HepG2 (cell line): Measurements from ENCODE around the gene FNDC3B. TPM values are rescaled to one million over a fixed set of nuclear protein-coding genes. Genes with fewer than 3 reads are reported as not detected.

Experiments
- ATAC-seq: fragments of 200-7000 bp; cut with Tn5 transposase; 3 replicates; pipeline ENCODE4 v1.9.1; 2020; ENCODE audit warnings: mild to moderate bottlenecking, moderate library complexity
- BruUV-seq: library from RNA; stranded (reverse); fragments of 400-500 nt; replicated peaks from 2 replicates; lab custom pipeline; 2021; lab: Mats Ljungman, UMichigan
- CTCF ChIA-PET: fragments of 300-600 bp; formaldehyde crosslinking; extraction: SDS; loops from one replicate; lab custom pipeline; 2021; ENCODE audit warnings: low total read pairs, inconsistent platforms, low intra/inter-chr PET ratio; lab: Yijun Ruan, JAX
- POLR2A ChIA-PET: fragments of 350-600 bp; sonication (Branson Sonifier 250); formaldehyde crosslinking; loops from one replicate; lab custom pipeline; 2020; ENCODE audit warnings: antibody characterized with exemption, inconsistent platforms; lab: Yijun Ruan, JAX
- DNase-seq: peaks from one replicate; pipeline ENCODE4 v3.0.0-alpha.2; 2015; ENCODE audit warnings: low spot score
- FAIRE-seq: peaks from 3 replicates; lab custom pipeline; 2011; peaks lifted over from hg19 to GRCh38; lab: Jason Lieb, UNC
- H2AFZ ChIP-seq: one replicate; pipeline ENCODE4 v1.6.1; 2011; ENCODE audit warnings: low read length, inconsistent platforms
- H3K27ac ChIP-seq: fragments of 300-600 bp; 3 replicates; pipeline ENCODE4 v1.8.0; 2011; ENCODE audit warnings: mixed run types, mild to moderate bottlenecking, mixed read lengths, low read length, inconsistent platforms; ENCODE audit not compliant: insufficient read depth; ENCODE audit errors: extremely low read length
- H3K27me3 ChIP-seq, 2 experiments: fragments of 200-600 bp in 1 of 2; 2 replicates in 1 of 2; 3 replicates in 1 of 2; pipeline versions ENCODE4 v1.6.0 to v1.8.0; 2011; ENCODE audit warnings: low read length in 2 of 2, mild to moderate bottlenecking in 2 of 2, moderate library complexity in 2 of 2, inconsistent platforms in 1 of 2; ENCODE audit not compliant: insufficient read depth in 2 of 2, control insufficient read depth in 1 of 2
- H3K36me3 ChIP-seq, 2 experiments: fragments of 200-600 bp in 1 of 2; replicated peaks in 1 of 2; 2 replicates in 1 of 2; 3 replicates in 1 of 2; pipeline versions ENCODE4 v1.5.1 to v1.8.0; 2011; ENCODE audit warnings: low read length in 2 of 2, inconsistent platforms in 1 of 2; ENCODE audit not compliant: insufficient read depth in 2 of 2, control insufficient read depth in 1 of 2
- H3K4me1 ChIP-seq: 2 replicates; pipeline ENCODE4 v1.5.1; 2012; ENCODE audit warnings: low read length, inconsistent platforms; ENCODE audit not compliant: insufficient read depth
- H3K4me2 ChIP-seq: 2 replicates; pipeline ENCODE4 v1.6.0; 2011; ENCODE audit warnings: low read depth, low read length, inconsistent platforms
- H3K4me3 ChIP-seq, 3 experiments: fragments of 200-600 bp in 1 of 3; sonication (generic), shearing (Covaris generic) in 1 of 3; replicated peaks in 1 of 3; 2 replicates each; pipeline ENCODE4 v1.5.1; 2011 to 2016; ENCODE audit warnings: low read length in 3 of 3, inconsistent platforms in 2 of 3, low read depth in 2 of 3, mild to moderate bottlenecking in 2 of 3, control low read depth in 1 of 3, mixed read lengths in 1 of 3; ENCODE audit not compliant: insufficient read depth in 1 of 3
- H3K79me2 ChIP-seq: one replicate; pipeline ENCODE4 v1.6.1; 2011; ENCODE audit warnings: low read length, inconsistent platforms; ENCODE audit not compliant: insufficient read depth
- H3K9ac ChIP-seq: 2 replicates; pipeline ENCODE4 v1.6.0; 2011; ENCODE audit warnings: mild to moderate bottlenecking, low read depth, low read length, inconsistent platforms; ENCODE audit not compliant: insufficient read depth
- H3K9me3 ChIP-seq: 2 replicates; pipeline ENCODE4 v1.5.1; 2012; ENCODE audit warnings: mild to moderate bottlenecking, low read length
- H4K20me1 ChIP-seq: 2 replicates; pipeline ENCODE4 v1.6.0; 2011; ENCODE audit warnings: inconsistent platforms, mild to moderate bottlenecking, low read length, moderate library complexity; ENCODE audit not compliant: insufficient read depth
- RBM22 ChIP-seq: fragments of 200-400 bp; formaldehyde crosslinking; optimal IDR thresholded peaks from 2 replicates; pipeline ENCODE3; 2017; ENCODE audit warnings: mild to moderate bottlenecking, low read length, moderate library complexity
- SAP130 ChIP-seq: IDR thresholded peaks from 2 replicates; pipeline ENCODE4 v1.6.1; 2016; ENCODE audit warnings: low read depth
- ZNF121 ChIP-seq: sonication (generic); formaldehyde crosslinking; IDR thresholded peaks from 2 replicates; pipeline ENCODE4 v1.5.0; 2020; ENCODE audit warnings: mild to moderate bottlenecking, missing genetic modification reagents
- WGBS: methylation state at CpG from one replicate; pipeline ENCODE4 v1.1.6; 2017; ENCODE audit warnings: low lambda C conversion rate; 5-methylcytosine and 5-hydroxymethylcytosine counted together
- in situ Hi-C: cut with HindIII; loops from 2 replicates; pipeline ENCODE4 v1.10.0; 2017; ENCODE audit warnings: low pct_unique_long_range_greater_than_20kb; ENCODE audit not compliant: extremely low pct_ligation_motif_present
- intact Hi-C: fragments of 100-400 bp; cut with micrococcal nuclease; formaldehyde crosslinking; loops from one replicate; pipeline ENCODE4 v1.10.0; 2022; ENCODE audit not compliant: unreplicated experiment
- polyA plus RNA-seq, 8 experiments: library from polyadenylated mRNA; depleted of rRNA in 3 of 8; stranded (reverse) in 7 of 8; unstranded in 1 of 8; fragments of >200 nt; fragmentation: Illumina TruSeq in 4 of 8; extraction: Trizol in 4 of 8; gene quantifications; 2 replicates each; pipeline versions ENCODE4 v1.2.1 to v1.2.3, GENCODE V29; 2011 to 2016; ENCODE audit warnings: low read depth in 4 of 8, missing spikeins in 1 of 8, mixed read lengths in 1 of 8; ENCODE audit not compliant: insufficient read depth in 1 of 8
- total RNA-seq, 5 experiments: library from RNA; depleted of rRNA; stranded (reverse); fragments of >200 nt; fragmentation: Illumina TruSeq; extraction: Trizol; gene quantifications; 2 replicates each; pipeline ENCODE4 v1.2.3, GENCODE V29; 2016; ENCODE audit warnings: low read depth in 1 of 5
- TF ChIP-seq, protein P1 (sequence below): sonication (generic); formaldehyde crosslinking; IDR thresholded peaks from 2 replicates; pipeline ENCODE4 v1.4.0; 2020; ENCODE audit warnings: missing genetic modification reagents
- TF ChIP-seq, protein P2 (sequence below): IDR thresholded peaks from 2 replicates; pipeline ENCODE4 v1.6.1; 2016; ENCODE audit warnings: low read depth, control low read depth

The FNDC3B gene
- total and polyA plus RNA-seq, 2 of the 13 experiments (the other 11 are each of a cell fraction or from before 2014, with no cell fraction given) = 74.8 to 103 TPM

GRCh38 chr3:172092658-172093057 lies 53.3 kb downstream of the FNDC3B start:
- H3K4me2 ChIP-seq = no peak overlapping the region
- ChIA-PET CTCF (no interaction called here), POLR2A (interaction anchor here (0.7 to 1.7 kb wide), 3 partner anchors 10 to 128 kb away, joined by 3 to 4 read pairs (median 4); no protein-coding TSS in a partner anchor)
- no peak overlapping the region for H2AFZ ChIP-seq
- H3K9me3 ChIP-seq = no peaks in the 10 kb centered on the region
- ATAC-seq = peak; percentile 48
- FAIRE-seq = no peak
- intact Hi-C loops = no loop called here
- no TSS peak for BruUV-seq
- peaks cover 100% of the 10 kb centered on the region for H3K4me1 ChIP-seq
- H3K4me3 ChIP-seq = no peak overlapping the region
- TF ChIP-seq ZNF121 (CRISPR knock-in tag) (peak; percentile 76; the same call in 1 of the 2 replicates), RBM22 (peak; percentile 58), SAP130 (0 out of 2 replicates have a peak, but pooled peaks have one; percentile 18)
- TF ChIP-seq, protein P1, sequence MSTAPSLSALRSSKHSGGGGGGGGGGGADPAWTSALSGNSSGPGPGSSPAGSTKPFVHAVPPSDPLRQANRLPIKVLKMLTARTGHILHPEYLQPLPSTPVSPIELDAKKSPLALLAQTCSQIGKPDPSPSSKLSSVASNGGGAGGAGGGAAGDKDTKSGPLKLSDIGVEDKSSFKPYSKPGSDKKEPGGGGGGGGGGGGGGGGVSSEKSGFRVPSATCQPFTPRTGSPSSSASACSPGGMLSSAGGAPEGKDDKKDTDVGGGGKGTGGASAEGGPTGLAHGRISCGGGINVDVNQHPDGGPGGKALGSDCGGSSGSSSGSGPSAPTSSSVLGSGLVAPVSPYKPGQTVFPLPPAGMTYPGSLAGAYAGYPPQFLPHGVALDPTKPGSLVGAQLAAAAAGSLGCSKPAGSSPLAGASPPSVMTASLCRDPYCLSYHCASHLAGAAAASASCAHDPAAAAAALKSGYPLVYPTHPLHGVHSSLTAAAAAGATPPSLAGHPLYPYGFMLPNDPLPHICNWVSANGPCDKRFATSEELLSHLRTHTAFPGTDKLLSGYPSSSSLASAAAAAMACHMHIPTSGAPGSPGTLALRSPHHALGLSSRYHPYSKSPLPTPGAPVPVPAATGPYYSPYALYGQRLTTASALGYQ (CRISPR knock-in tag) = no peak
- TF ChIP-seq, protein P2, sequence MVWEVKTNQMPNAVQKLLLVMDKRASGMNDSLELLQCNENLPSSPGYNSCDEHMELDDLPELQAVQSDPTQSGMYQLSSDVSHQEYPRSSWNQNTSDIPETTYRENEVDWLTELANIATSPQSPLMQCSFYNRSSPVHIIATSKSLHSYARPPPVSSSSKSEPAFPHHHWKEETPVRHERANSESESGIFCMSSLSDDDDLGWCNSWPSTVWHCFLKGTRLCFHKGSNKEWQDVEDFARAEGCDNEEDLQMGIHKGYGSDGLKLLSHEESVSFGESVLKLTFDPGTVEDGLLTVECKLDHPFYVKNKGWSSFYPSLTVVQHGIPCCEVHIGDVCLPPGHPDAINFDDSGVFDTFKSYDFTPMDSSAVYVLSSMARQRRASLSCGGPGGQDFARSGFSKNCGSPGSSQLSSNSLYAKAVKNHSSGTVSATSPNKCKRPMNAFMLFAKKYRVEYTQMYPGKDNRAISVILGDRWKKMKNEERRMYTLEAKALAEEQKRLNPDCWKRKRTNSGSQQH = no peak
- TF ChIP-seq, all 625 proteins: peak for 3
- H3K79me2 ChIP-seq = peaks cover 97% of the 10 kb centered on the region
- no peaks in the 10 kb centered on the region for H3K27me3 ChIP-seq
- peaks cover 1 to 18% of the 10 kb centered on the region in 2 experiments; a peak in 4 of 5 replicates for H3K36me3 ChIP-seq
- in situ Hi-C loops = no loop called here
- H3K9ac ChIP-seq = no peak overlapping the region; the same call in 1 of the 2 replicates
- DNase-seq = no peak
- 96% methylated on average over 5 of the region's 5 CpGs for WGBS
- peak overlapping the region; percentile 23 for H3K27ac ChIP-seq
- H4K20me1 ChIP-seq = peaks cover 96% of the 10 kb centered on the region
